Endothelial cell of umbilical vein (primary cell): Measurements from ENCODE around the gene CHST3. TPM values are rescaled to one million over a fixed set of nuclear protein-coding genes. Genes with fewer than 3 reads are reported as not detected.

ENCODE experiments used
- BruUV-seq: library from RNA; stranded (reverse); fragments of 400-500 nt; replicated peaks from 2 replicates; lab custom pipeline; 2021; lab: Mats Ljungman, UMichigan
- CTCF ChIA-PET: fragments of 300-600, 350-600 bp; sonication (Branson Sonifier 250); formaldehyde crosslinking; loops from one replicate; lab custom pipeline; 2021; ENCODE audit warnings: antibody characterized with exemption, inconsistent platforms; lab: Charles Lee
- POLR2A ChIA-PET: fragments of 300-600, 350-600 bp; sonication (Branson Sonifier 250); formaldehyde crosslinking; loops from one replicate; lab custom pipeline; 2021; ENCODE audit warnings: antibody characterized with exemption, inconsistent platforms; lab: Charles Lee
- DNase-seq: peaks from one replicate; pipeline ENCODE4 v3.0.0-alpha.2; 2011; ENCODE audit warnings: low read depth, low spot score
- FAIRE-seq: peaks from 2 replicates; lab custom pipeline; 2011; peaks lifted over from hg19 to GRCh38; lab: Jason Lieb, UNC
- H2AFZ ChIP-seq: 2 replicates; pipeline ENCODE4 v1.6.0; 2012; ENCODE audit warnings: low read depth, low read length, control low read depth, inconsistent platforms
- H3K27ac ChIP-seq: 2 replicates; pipeline ENCODE4 v1.5.1; 2011; ENCODE audit warnings: low read depth, mild to moderate bottlenecking, control low read depth, low read length, moderate library complexity; ENCODE audit not compliant: insufficient read depth
- H3K27me3 ChIP-seq, 2 experiments: 2 replicates each; pipeline versions ENCODE4 v1.6.0 to v1.6.1; 2011; ENCODE audit warnings: low read length in 2 of 2, mixed read lengths in 1 of 2; ENCODE audit not compliant: control insufficient read depth in 2 of 2, insufficient read depth in 2 of 2
- H3K36me3 ChIP-seq, 2 experiments: 2 replicates in 1 of 2; 3 replicates in 1 of 2; pipeline ENCODE4 v1.5.1; 2011; ENCODE audit warnings: low read length in 2 of 2, mild to moderate bottlenecking in 1 of 2, moderate library complexity in 1 of 2; ENCODE audit not compliant: control insufficient read depth in 2 of 2, insufficient read depth in 2 of 2; ENCODE audit errors: extremely low read depth in 1 of 2
- H3K4me1 ChIP-seq: 3 replicates; pipeline ENCODE4 v1.5.1; 2011; ENCODE audit warnings: mild to moderate bottlenecking, low read length; ENCODE audit not compliant: control insufficient read depth, insufficient read depth; ENCODE audit errors: extremely low read depth
- H3K4me2 ChIP-seq: 2 replicates; pipeline ENCODE4 v1.6.1; 2011; ENCODE audit warnings: low read length, control low read depth, mixed read lengths; ENCODE audit not compliant: insufficient read depth
- H3K4me3 ChIP-seq, 3 experiments: fragments of 200-600 bp in 1 of 3; sonication (generic), shearing (Covaris generic) in 1 of 3; replicated peaks in 1 of 3; 2 replicates each; pipeline ENCODE4 v1.5.1; 2011 to 2016; ENCODE audit warnings: control low read depth in 3 of 3, low read length in 3 of 3, mild to moderate bottlenecking in 2 of 3, inconsistent platforms in 1 of 3, low read depth in 1 of 3, moderate library complexity in 1 of 3; ENCODE audit not compliant: insufficient read depth in 1 of 3
- H3K79me2 ChIP-seq: 2 replicates; pipeline ENCODE4 v1.6.0; 2012; ENCODE audit warnings: low read length, inconsistent platforms; ENCODE audit not compliant: control insufficient read depth, insufficient read depth
- H3K9ac ChIP-seq: replicated peaks from 2 replicates; pipeline ENCODE3; 2011; ENCODE audit warnings: low read length, control low read depth; ENCODE audit not compliant: insufficient read depth; ENCODE audit errors: extremely low read depth
- H3K9me1 ChIP-seq: replicated peaks from 3 replicates; pipeline ENCODE4 v1.6.0; 2011; ENCODE audit warnings: mild to moderate bottlenecking, low read length; ENCODE audit not compliant: control insufficient read depth, insufficient read depth; ENCODE audit errors: extremely low read depth
- H3K9me3 ChIP-seq: replicated peaks from 2 replicates; pipeline ENCODE4 v1.5.1; 2012; ENCODE audit warnings: low read length, inconsistent platforms; ENCODE audit not compliant: control insufficient read depth, insufficient read depth
- H4K20me1 ChIP-seq: replicated peaks from 2 replicates; pipeline ENCODE3; 2011; ENCODE audit warnings: mild to moderate bottlenecking, low read length; ENCODE audit not compliant: control insufficient read depth, insufficient read depth; ENCODE audit errors: extremely low read depth
- CTCF ChIP-seq, 2 donors: IDR thresholded peaks; 1 replicate in 1 of 2; 2 replicates in 1 of 2; pipeline ENCODE4 v1.5.1; 2011; ENCODE audit warnings: low read length in 2 of 2, mild to moderate bottlenecking in 2 of 2, moderate library complexity in 2 of 2, control low read depth in 1 of 2, inconsistent platforms in 1 of 2, low read depth in 1 of 2; ENCODE audit not compliant: insufficient read depth in 1 of 2; ENCODE audit errors: extremely low read depth in 1 of 2
- EZH2 ChIP-seq: IDR thresholded peaks from 2 replicates; pipeline ENCODE4 v1.6.1; 2012; ENCODE audit warnings: borderline replicate concordance, low read depth, mild to moderate bottlenecking, moderate library complexity, low read length, inconsistent platforms; ENCODE audit not compliant: severe bottlenecking
- FOS ChIP-seq: IDR thresholded peaks from 2 replicates; pipeline ENCODE4 v1.6.1; 2011; ENCODE audit warnings: mild to moderate bottlenecking, low read length, moderate library complexity, borderline replicate concordance; ENCODE audit not compliant: insufficient read depth
- GATA2 ChIP-seq: IDR thresholded peaks from 2 replicates; pipeline ENCODE4 v1.7.0; 2011; ENCODE audit warnings: low read depth, mild to moderate bottlenecking, moderate library complexity, mixed read lengths, low read length; ENCODE audit not compliant: insufficient read length, insufficient read depth
- POLR2A ChIP-seq: IDR thresholded peaks from 2 replicates; pipeline ENCODE4 v1.6.1; 2012; ENCODE audit warnings: low read depth, mild to moderate bottlenecking, control low read depth, low read length
- POLR2AphosphoS5 ChIP-seq: IDR thresholded peaks from 2 replicates; pipeline ENCODE4 v1.6.1; 2012; ENCODE audit warnings: low read depth, mild to moderate bottlenecking, control low read depth, low read length, moderate library complexity; ENCODE audit not compliant: insufficient read depth
- dilution Hi-C: fragments of 300-500 bp; cut with MboI; formaldehyde crosslinking; loops from one replicate; pipeline ENCODE4 v1.15.0; 2019; ENCODE audit warnings: low sequenced_read_pairs; ENCODE audit not compliant: extremely low pct_ligation_motif_present
- intact Hi-C: fragments of 100-400 bp; cut with micrococcal nuclease; formaldehyde crosslinking; loops from one replicate; pipeline ENCODE4 v1.10.0; 2022
- polyA plus RNA-seq, 4 experiments: library from polyadenylated mRNA; depleted of rRNA in 3 of 4; stranded (reverse) in 3 of 4; unstranded in 1 of 4; fragments of >200 nt; gene quantifications; 2 replicates each; pipeline versions ENCODE4 v1.2.1 to v1.2.3, GENCODE V29; 2011 to 2012; ENCODE audit warnings: missing spikeins in 1 of 4
- total RNA-seq: library from RNA; stranded (reverse); gene quantifications from 2 replicates; pipeline ENCODE4 v1.2.3, GENCODE V29; 2021
- TF ChIP-seq, protein P1 (sequence below): IDR thresholded peaks from 2 replicates; pipeline ENCODE4 v1.6.1; 2011; ENCODE audit not compliant: insufficient read depth, insufficient read length

CHST3 gene
- total and polyA plus RNA-seq, 2 donors (not counting 3 experiments of a cell fraction or from before 2014, with no cell fraction given), result 5.5 to 11.5 TPM

DNA sequence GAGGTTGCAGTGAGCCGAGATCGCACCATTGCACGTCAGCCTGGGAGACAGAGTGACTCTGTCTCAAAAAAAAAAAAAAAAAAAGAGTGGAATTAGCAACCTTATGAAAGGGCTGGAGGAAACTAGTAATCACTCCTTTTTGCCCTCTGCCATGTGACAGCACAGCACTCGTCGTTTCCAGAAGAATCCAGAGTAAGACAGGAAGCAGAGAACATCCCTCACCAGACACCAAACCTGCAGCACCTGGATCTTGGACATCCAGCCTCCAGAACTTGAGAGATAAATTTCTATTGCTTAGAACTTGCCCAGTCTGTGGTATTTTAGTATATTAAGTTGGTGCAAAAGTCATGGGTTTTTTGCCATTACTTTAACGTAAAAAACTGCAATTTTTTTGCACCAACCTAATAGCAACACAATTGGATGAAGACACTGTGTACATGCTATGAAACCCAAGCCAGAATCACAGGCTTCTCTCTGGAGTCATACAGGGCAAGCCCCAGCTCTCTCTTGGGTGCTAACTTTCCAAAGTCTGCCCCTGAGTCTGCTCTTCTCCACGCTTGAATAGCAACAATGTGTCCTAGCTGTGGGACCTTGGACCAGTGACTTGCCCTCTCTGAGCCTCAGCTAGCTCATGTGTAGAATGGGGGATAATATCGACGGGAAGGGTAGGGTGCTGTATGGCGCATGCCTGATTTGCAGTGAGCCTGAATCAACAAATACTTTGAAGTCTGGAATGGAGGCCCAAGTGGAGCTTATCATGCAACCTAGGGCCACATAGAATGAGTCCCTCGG lies 55.1 kb downstream of the CHST3 start:
- intact Hi-C loops (no loop called here), dilution Hi-C loops (no loop called here)
- Histone ChIP-seq H3K9me1 (no peaks in the 10 kb centered on the region), H4K20me1 (no peaks in the 10 kb centered on the region), H3K9me3 (no peaks in the 10 kb centered on the region), H3K27ac (no peak overlapping the region), H3K4me2 (no peak overlapping the region), H3K36me3 (no peaks in the 10 kb centered on the region), H3K4me1 (peaks cover 7% of the 10 kb centered on the region), H3K79me2 (no peaks in the 10 kb centered on the region), H2AFZ (no peak overlapping the region), H3K4me3 (no peak overlapping the region), H3K9ac (no peak overlapping the region), H3K27me3 (peaks cover 2 to 7% of the 10 kb centered on the region in 2 experiments)
- TF ChIP-seq EZH2 (no peak), CTCF (IDR thresholded peaks at IDR 0.05; ENCODE audit: extremely low read depth in 1 of 2, insufficient read depth in 1 of 2, low read depth in 1 of 2, low read length in 2 of 2) (no peak), GATA2 (no peak), FOS (no peak), POLR2A (no peak), POLR2AphosphoS5 (no peak)
- TF ChIP-seq, protein P1, sequence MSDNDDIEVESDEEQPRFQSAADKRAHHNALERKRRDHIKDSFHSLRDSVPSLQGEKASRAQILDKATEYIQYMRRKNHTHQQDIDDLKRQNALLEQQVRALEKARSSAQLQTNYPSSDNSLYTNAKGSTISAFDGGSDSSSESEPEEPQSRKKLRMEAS, result no peak
- ChIA-PET CTCF (interaction anchor here (1.0 to 2.5 kb wide), 2 partner anchors 18 to 29 kb away, joined by 3 to 10 read pairs; no protein-coding TSS in a partner anchor), POLR2A (no interaction called here)
- FAIRE-seq, result no peak
- no peak for DNase-seq
- BruUV-seq, result no TSS peak
